ENCODE data around the gene ANO2.

DNA sequence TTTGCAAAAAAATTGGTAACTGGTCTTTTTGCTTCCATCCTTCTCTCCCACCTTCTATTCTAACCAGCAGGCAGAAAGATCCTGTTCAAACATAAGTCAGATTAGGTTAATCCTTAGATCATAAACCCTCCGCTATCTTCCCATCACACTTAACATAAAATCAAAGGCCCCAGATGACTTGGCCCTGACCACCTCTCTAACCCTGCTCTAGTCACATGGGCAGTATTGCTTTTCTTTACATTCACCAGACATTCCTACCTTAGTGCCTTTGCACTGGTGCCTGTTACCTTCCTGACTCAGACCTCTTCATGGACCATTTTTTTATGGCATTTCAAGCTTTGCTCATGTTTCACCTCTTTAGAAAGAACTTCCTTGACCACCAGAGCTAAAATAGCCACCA, 429.6 kb downstream of the ANO2 start:
- TF ChIP-seq, protein P1, sequence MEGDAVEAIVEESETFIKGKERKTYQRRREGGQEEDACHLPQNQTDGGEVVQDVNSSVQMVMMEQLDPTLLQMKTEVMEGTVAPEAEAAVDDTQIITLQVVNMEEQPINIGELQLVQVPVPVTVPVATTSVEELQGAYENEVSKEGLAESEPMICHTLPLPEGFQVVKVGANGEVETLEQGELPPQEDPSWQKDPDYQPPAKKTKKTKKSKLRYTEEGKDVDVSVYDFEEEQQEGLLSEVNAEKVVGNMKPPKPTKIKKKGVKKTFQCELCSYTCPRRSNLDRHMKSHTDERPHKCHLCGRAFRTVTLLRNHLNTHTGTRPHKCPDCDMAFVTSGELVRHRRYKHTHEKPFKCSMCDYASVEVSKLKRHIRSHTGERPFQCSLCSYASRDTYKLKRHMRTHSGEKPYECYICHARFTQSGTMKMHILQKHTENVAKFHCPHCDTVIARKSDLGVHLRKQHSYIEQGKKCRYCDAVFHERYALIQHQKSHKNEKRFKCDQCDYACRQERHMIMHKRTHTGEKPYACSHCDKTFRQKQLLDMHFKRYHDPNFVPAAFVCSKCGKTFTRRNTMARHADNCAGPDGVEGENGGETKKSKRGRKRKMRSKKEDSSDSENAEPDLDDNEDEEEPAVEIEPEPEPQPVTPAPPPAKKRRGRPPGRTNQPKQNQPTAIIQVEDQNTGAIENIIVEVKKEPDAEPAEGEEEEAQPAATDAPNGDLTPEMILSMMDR (IDR thresholded peaks at IDR 0.05), result no peak
- TF ChIP-seq EP300 (IDR thresholded peaks at IDR 0.05), result no peak
- no peak for TF ChIP-seq POLR2A (IDR thresholded peaks at IDR 0.05; ENCODE audit: low read depth)
- TF ChIP-seq POLR2AphosphoS5 (IDR thresholded peaks at IDR 0.05), result no peak
